Activated CD8-positive, alpha-beta T cell treated with anti-CD3 and anti-CD28 coated beads, Interleukin-2, amount 10 ng/mL, durations not matched to agents 7 days and 5 days (primary cell): Measurements from ENCODE around the gene TIAM2. TPM values are rescaled to one million over a fixed set of nuclear protein-coding genes. Genes with fewer than 3 reads are reported as not detected.
A peak's percentile ranks its signal among the peaks of the same experiment; 100 is the strongest.

Experiments
- ATAC-seq: fragments of 150-1000 bp; cut with Tn5 transposase; one replicate; pipeline ENCODE4 v1.10.0; 2021; ENCODE audit warnings: moderate library complexity
- CTCF ChIA-PET: fragments of 350-600 bp; sonication (Branson Sonifier 250); formaldehyde crosslinking; loops from one replicate; lab custom pipeline; 2021; ENCODE audit warnings: antibody characterized with exemption; lab: Charles Lee
- POLR2A ChIA-PET: fragments of 350-600 bp; sonication (Branson Sonifier 250); formaldehyde crosslinking; loops from one replicate; lab custom pipeline; 2021; ENCODE audit warnings: antibody characterized with exemption; lab: Charles Lee
- DNase-seq: peaks from one replicate; pipeline ENCODE4 v3.0.0-alpha.2; 2020
- H3K27ac Mint-ChIP-seq: one replicate; pipeline ENCODE4 v1.8.0; 2021; ENCODE audit warnings: mild to moderate bottlenecking, mixed read lengths
- H3K27me3 Mint-ChIP-seq: one replicate; pipeline ENCODE4 v1.8.0; 2021; ENCODE audit warnings: low read depth, mixed read lengths
- H3K36me3 Mint-ChIP-seq: one replicate; pipeline ENCODE4 v1.8.0; 2021; ENCODE audit warnings: low read depth, mixed read lengths
- H3K4me1 Mint-ChIP-seq: one replicate; pipeline ENCODE4 v1.8.0; 2021; ENCODE audit warnings: low read depth, mixed read lengths
- H3K4me3 Mint-ChIP-seq: one replicate; pipeline ENCODE4 v1.8.0; 2021; ENCODE audit warnings: mild to moderate bottlenecking, mixed read lengths
- H3K9me3 Mint-ChIP-seq: one replicate; pipeline ENCODE4 v1.8.0; 2022; ENCODE audit warnings: mixed read lengths; ENCODE audit not compliant: insufficient read depth
- total RNA-seq, 2 experiments: library from RNA; stranded (reverse); gene quantifications; one replicate each; pipeline ENCODE4 v1.2.3, GENCODE V29; 2021

The TIAM2 gene
- total RNA-seq, 2 experiments from 2014 or later: 2.9 to 4.5 TPM

DNA sequence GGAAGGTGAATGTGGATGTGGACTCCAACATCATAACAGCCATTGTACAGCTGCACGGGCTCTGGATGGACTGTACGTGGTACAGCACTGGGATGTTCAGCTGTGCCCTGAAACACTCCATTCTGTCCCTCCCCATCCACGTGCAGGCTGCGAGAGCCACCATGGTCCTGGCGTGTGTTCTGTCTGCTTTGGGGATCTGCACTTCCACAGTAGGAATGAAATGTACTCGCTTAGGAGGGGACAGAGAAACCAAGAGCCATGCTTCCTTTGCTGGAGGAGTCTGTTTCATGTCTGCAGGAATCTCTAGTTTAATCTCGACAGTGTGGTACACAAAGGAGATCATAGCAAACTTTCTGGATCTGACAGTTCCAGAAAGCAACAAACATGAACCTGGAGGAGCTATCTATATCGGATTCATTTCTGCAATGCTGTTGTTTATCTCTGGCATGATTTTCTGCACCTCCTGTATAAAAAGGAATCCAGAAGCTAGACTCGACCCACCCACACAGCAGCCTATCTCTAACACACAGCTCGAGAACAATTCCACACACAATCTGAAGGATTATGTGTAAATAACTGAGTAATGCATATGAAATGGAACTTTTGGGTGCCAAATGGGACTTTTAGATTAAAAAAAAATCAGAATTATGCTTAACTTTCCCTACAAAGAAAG lies 280.8 kb downstream of the TIAM2 start:
- no peak for ATAC-seq
- CTCF ChIA-PET: interaction anchor here (1.0 kb wide), 1 partner anchor 17 kb away, joined by 3 read pairs; no protein-coding TSS in a partner anchor
- no peak for DNase-seq
- Mint-ChIP-seq H3K4me3 (no peak overlapping the region), H3K27ac (no peak overlapping the region), H3K4me1 (no peaks in the 10 kb centered on the region), H3K9me3 (no peaks in the 10 kb centered on the region), H3K36me3 (peaks cover 24% of the 10 kb centered on the region), H3K27me3 (no peaks in the 10 kb centered on the region)
- POLR2A ChIA-PET: no interaction called here

DNA sequence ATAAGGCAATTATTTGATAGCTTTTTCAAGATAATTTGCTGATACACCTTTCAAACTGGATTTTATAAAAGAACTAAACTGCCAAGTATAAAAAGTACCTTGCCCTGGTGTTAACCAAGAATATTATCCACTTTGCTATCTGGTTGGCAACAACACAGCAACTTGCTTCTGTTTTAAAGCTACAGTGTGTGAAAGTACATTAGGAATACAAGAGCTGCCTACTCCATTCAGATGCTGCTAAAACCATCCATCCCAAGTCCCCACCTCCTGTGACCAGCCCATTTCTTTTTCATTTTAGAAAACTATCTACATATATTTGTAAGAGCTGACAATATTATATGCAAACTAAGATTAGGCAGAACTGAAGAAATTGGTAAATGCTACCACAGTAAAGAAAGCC lies 281.5 kb downstream of the TIAM2 start:
- DNase-seq (no peak), ATAC-seq (no peak)
- H3K27me3 Mint-ChIP-seq: no peaks in the 10 kb centered on the region
- CTCF ChIA-PET: interaction anchor here (2.2 kb wide), 1 partner anchor 9 kb away, joined by 7 read pairs; no protein-coding TSS in a partner anchor
- H3K4me1 Mint-ChIP-seq: no peaks in the 10 kb centered on the region
- no peaks in the 10 kb centered on the region for H3K9me3 Mint-ChIP-seq
- H3K4me3 Mint-ChIP-seq: no peak overlapping the region
- peaks cover 24% of the 10 kb centered on the region for H3K36me3 Mint-ChIP-seq
- no peak overlapping the region for H3K27ac Mint-ChIP-seq
- POLR2A ChIA-PET: no interaction called here

DNA sequence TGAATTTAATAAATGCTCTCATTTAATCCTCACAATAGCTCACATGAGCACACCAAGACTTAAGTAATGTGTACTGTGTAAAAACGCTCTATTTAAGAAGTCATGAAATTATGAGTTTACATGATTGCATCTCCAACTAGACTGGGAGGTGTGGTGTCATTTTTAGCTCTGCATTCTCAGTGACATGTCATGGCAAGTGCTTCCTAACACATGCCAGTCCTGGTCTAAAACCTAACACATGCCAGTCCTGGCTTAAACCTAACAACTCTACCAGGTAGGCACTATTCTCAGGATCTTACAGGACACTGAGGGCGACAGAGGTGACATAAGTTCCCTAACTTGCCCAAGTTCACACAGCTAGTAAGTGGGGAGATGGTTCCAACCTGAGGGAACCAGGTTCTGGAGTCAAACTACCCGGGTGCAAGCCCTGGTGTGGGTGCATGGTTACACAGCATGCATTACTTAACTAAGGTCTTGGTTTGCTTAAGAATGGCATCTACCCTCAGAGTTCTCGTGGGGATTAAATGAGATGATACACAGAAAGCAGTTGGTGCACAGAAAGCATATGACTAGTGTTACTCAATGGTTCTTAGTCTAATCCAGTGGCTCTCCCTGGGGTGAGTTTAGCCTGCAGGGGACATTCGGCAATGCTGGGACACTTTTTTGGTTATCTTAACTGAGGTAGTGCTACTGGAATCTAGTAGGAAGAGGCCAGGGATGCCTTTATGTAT lies 283.4 kb downstream of the TIAM2 start:
- Mint-ChIP-seq H3K27me3 (no peaks in the 10 kb centered on the region), H3K36me3 (peaks cover 26% of the 10 kb centered on the region), H3K4me1 (no peaks in the 10 kb centered on the region), H3K27ac (no peak overlapping the region), H3K9me3 (no peaks in the 10 kb centered on the region), H3K4me3 (no peak overlapping the region)
- POLR2A ChIA-PET: no interaction called here
- ATAC-seq: no peak
- CTCF ChIA-PET: interaction anchor here (2.2 kb wide), 1 partner anchor 10 kb away, joined by 7 read pairs; no protein-coding TSS in a partner anchor
- no peak for DNase-seq

DNA sequence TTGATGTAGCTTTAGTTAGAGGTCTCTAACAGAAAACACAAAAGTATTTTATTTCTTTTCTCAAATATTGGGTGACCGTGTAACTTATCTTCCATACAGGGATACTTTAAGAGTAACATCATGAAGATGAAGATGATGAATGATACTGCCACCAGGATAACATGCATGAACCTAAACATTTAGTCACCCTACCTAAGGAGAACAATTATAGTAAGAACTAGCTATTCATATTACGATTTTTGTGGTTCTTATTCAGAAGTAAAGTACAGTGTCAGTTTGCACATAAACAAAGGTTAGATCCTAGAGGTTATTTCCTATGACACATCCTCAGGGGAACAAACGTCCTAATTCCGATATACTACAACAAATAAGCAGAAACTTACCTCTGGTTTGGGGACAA lies 289.7 kb downstream of the TIAM2 start:
- Mint-ChIP-seq H3K36me3 (peaks cover 31% of the 10 kb centered on the region), H3K4me1 (peaks cover 2% of the 10 kb centered on the region), H3K27me3 (no peaks in the 10 kb centered on the region), H3K27ac (no peak overlapping the region), H3K4me3 (no peak overlapping the region), H3K9me3 (no peaks in the 10 kb centered on the region)
- CTCF ChIA-PET: interaction anchor here (1.0 kb wide), 1 partner anchor 22 kb away, joined by 3 read pairs; no protein-coding TSS in a partner anchor
- POLR2A ChIA-PET: no interaction called here
- DNase-seq: no peak
- ATAC-seq: no peak

DNA sequence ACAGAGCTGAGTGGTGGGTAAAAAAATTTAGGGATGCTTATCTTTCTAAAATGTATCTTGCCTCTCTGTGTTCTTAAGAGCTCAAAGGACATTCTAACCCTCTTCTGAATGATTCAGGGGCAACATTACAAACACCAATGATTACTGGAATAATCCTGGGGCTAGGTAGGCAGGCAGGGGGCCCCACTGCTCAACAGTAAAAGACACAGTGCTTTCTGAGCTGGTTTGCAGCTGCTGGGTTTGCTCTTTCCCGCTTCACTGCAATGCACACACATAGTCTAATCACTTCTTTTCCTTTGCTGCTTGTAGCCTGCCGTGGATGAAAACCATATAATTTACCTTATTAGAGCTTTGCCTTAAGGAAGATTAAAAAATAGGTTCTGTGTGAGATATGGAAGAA lies 292.6 kb downstream of the TIAM2 start:
- Mint-ChIP-seq H3K4me1 (peaks cover 2% of the 10 kb centered on the region), H3K9me3 (no peaks in the 10 kb centered on the region), H3K36me3 (peaks cover 40% of the 10 kb centered on the region), H3K27me3 (no peaks in the 10 kb centered on the region), H3K27ac (no peak overlapping the region), H3K4me3 (no peak overlapping the region)
- DNase-seq: no peak
- ATAC-seq: no peak
- CTCF ChIA-PET: interaction anchor here (1.0 to 2.5 kb wide), 3 partner anchors 11 to 32 kb away, joined by 3 to 10 read pairs (median 4); no protein-coding TSS in a partner anchor
- POLR2A ChIA-PET: no interaction called here

DNA sequence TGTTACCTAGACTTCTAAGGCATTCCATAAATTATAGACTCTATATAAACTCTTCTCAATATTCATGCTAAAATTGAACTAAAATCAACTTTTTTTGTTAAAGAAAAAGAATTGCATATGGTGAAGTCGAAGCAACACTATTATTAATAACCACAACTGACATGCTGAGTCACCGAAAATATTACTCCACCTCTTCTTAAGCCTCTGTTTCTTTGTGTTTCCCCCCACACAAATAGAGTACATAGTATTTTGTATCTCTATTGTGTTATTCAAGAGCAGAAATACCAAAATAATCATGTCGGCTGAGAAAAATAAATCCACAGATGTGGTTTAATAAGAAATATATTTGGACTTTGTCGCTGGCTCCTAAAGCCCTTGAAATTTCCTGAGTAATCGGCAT lies 295.4 kb downstream of the TIAM2 start:
- CTCF ChIA-PET: no interaction called here
- POLR2A ChIA-PET: no interaction called here
- Mint-ChIP-seq H3K27me3 (no peaks in the 10 kb centered on the region), H3K9me3 (no peaks in the 10 kb centered on the region), H3K36me3 (peaks cover 42% of the 10 kb centered on the region), H3K4me3 (no peak overlapping the region), H3K4me1 (peaks cover 2% of the 10 kb centered on the region), H3K27ac (no peak overlapping the region)
- DNase-seq (no peak), ATAC-seq (no peak)

DNA sequence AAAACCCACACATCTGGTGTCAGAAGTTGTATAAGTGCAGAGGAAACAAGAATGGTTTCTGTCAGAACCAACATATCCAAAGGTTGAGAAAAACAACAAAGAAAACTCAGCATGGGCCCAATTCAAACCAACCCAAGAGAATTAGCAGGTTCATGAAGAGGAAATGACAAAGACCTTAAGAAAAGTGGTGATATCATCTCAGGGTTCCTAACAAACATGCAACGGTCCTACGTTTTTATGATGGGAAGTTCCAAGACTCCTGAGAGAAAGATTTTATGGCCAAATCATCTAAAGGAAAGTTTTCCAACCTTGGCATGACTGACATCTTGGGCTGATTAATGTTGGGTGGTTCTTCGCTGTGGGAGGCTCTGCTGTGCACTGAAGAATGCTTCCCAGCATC lies 296.2 kb downstream of the TIAM2 start:
- H3K9me3 Mint-ChIP-seq: no peaks in the 10 kb centered on the region
- no peak overlapping the region for H3K27ac Mint-ChIP-seq
- DNase-seq: no peak
- ATAC-seq: no peak
- ChIA-PET CTCF (no interaction called here), POLR2A (no interaction called here)
- peaks cover 47% of the 10 kb centered on the region for H3K36me3 Mint-ChIP-seq
- peaks cover 2% of the 10 kb centered on the region for H3K4me1 Mint-ChIP-seq
- no peak overlapping the region for H3K4me3 Mint-ChIP-seq
- no peaks in the 10 kb centered on the region for H3K27me3 Mint-ChIP-seq

DNA sequence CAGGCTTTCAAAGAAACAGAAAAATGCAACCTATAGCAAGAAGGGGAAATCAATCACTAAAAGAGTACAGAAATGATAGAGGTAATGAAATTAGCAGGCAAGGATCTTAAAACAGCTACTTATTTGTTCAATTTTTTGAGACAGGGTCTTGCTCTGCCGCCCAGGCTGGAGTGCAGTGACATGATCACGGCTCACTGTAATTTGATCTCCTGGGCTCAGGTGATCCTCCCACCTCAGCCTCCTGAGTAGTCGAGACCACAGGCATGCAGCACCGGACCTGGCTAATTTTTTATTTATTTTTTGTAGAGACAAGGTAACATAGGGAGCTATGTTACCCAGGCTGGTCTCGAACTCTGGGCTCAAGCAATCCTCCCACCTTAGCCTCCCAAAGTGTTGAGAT lies 297.6 kb downstream of the TIAM2 start:
- Mint-ChIP-seq H3K27ac (no peak overlapping the region), H3K9me3 (no peaks in the 10 kb centered on the region), H3K36me3 (peaks cover 58% of the 10 kb centered on the region), H3K27me3 (no peaks in the 10 kb centered on the region), H3K4me1 (peaks cover 6% of the 10 kb centered on the region), H3K4me3 (no peak overlapping the region)
- CTCF ChIA-PET: interaction anchor here (0.7 kb wide), 2 partner anchors 9 to 115 kb away, joined by 3 read pairs; no protein-coding TSS in a partner anchor
- POLR2A ChIA-PET: no interaction called here
- ATAC-seq (no peak), DNase-seq (no peak)

DNA sequence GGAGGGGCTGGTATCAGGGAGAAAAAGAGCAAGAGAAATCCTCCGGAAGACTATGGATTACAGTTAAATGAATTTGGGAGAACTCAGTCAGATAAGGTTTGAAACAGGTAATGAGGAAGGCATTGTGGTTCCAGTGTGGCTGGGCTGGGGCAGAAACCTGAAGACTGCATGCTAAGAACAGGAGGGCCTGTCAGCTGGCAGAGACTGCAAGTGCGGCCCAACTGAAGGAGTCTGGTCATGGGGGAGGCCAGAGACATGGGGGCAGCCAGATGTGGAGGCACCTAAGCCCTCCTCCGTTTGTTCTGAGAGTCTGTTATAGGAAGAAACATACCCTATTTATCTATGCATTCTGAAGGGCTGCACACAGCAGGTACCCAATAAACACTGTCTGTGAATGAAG lies 302.6 kb downstream of the TIAM2 start:
- Mint-ChIP-seq H3K4me3 (no peak overlapping the region), H3K9me3 (no peaks in the 10 kb centered on the region), H3K4me1 (peaks cover 4% of the 10 kb centered on the region), H3K36me3 (peaks cover 45% of the 10 kb centered on the region), H3K27me3 (no peaks in the 10 kb centered on the region), H3K27ac (no peak overlapping the region)
- ChIA-PET CTCF (no interaction called here), POLR2A (no interaction called here)
- DNase-seq (no peak), ATAC-seq (no peak)

DNA sequence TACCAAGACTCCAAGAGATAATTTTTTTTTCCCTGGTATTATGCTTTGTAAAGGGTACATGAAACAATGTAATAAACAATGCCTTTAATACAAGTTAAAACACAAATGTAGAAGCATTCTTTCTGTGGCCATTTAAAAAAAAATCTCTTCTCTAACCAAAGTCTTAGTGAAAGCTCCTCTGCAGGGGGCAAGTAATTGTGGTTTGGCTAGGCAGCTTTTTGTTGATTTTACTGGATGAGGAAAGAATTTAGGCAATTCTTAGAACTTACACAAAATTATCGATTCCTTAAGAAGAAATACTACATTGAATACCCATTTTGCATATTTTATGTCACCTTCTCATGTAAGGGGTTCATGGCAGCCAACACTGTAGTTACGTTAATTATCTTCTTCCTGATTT lies 306.8 kb downstream of the TIAM2 start:
- no peak for ATAC-seq
- no peak for DNase-seq
- H3K4me1 Mint-ChIP-seq: peaks cover 4% of the 10 kb centered on the region
- POLR2A ChIA-PET: no interaction called here
- H3K9me3 Mint-ChIP-seq: no peaks in the 10 kb centered on the region
- no peak overlapping the region for H3K4me3 Mint-ChIP-seq
- H3K36me3 Mint-ChIP-seq: peaks cover 44% of the 10 kb centered on the region
- H3K27me3 Mint-ChIP-seq: no peaks in the 10 kb centered on the region
- CTCF ChIA-PET: interaction anchor here (1.0 kb wide), 1 partner anchor 123 kb away, joined by 3 read pairs; no protein-coding TSS in a partner anchor
- no peak overlapping the region for H3K27ac Mint-ChIP-seq

DNA sequence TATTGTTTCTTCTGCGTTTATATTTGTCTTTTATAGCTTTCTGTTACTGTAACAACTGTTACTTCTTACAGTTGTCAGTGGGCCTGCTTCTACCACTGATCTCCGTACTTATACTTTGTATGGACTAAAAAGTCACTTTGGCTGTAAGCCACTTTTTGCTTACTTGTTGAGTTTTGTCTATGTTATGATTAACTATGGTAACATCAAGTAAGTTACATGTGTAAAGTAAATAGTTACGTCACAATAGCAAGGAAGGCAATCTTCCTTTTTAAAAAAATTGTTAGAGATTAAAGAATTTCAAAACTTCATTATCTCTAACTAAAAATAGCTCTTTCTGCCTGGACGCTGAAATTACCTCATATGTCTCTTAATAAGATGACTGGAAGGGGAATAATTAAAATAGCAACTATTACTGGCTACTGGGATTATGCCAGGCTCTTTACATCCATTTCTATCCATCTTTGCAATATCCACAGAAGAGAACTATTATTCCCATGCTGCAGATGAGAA lies 308.3 kb downstream of the TIAM2 start:
- POLR2A ChIA-PET: interaction anchor here (0.8 kb wide), 1 partner anchor 10 kb away, joined by 3 read pairs; no protein-coding TSS in a partner anchor
- DNase-seq (no peak), ATAC-seq (no peak)
- H3K4me1 Mint-ChIP-seq: no peaks in the 10 kb centered on the region
- no peaks in the 10 kb centered on the region for H3K9me3 Mint-ChIP-seq
- CTCF ChIA-PET: interaction anchor here (0.8 to 1.5 kb wide), 3 partner anchors 12 to 126 kb away, joined by 3 to 4 read pairs (median 4); no protein-coding TSS in a partner anchor
- no peaks in the 10 kb centered on the region for H3K27me3 Mint-ChIP-seq
- peaks cover 47% of the 10 kb centered on the region for H3K36me3 Mint-ChIP-seq
- H3K27ac Mint-ChIP-seq: no peak overlapping the region
- H3K4me3 Mint-ChIP-seq: no peak overlapping the region

DNA sequence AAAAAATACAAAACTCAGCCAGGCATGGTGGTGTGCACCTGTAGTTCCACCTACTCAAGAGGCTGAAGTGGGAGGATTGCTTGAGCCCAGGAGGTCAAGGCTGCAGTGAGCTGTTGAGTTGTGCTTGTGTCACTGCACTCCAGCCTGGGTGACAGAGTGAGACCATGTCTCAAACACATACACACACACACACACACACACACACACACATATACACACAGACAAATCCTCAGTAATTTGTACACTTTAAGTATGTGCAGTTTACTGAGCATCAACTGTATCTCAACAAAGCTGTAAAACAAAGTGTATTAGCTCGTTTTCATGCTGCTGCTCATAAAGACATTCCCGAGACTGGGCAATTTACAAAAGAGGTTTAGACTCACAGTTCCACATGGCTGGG lies 311.8 kb downstream of the TIAM2 start:
- ChIA-PET POLR2A (no interaction called here), CTCF (interaction anchor here (0.9 to 1.4 kb wide), 4 partner anchors 9 to 439 kb away, joined by 3 to 5 read pairs (median 4); no protein-coding TSS in a partner anchor)
- no peak overlapping the region for H3K4me3 Mint-ChIP-seq
- H3K27ac Mint-ChIP-seq: no peak overlapping the region
- no peaks in the 10 kb centered on the region for H3K9me3 Mint-ChIP-seq
- DNase-seq: peak; percentile 28
- H3K27me3 Mint-ChIP-seq: no peaks in the 10 kb centered on the region
- peaks cover 57% of the 10 kb centered on the region for H3K36me3 Mint-ChIP-seq
- ATAC-seq: peak; percentile 68
- peaks cover 11% of the 10 kb centered on the region for H3K4me1 Mint-ChIP-seq
